Neural cell (in vitro differentiated cells): ENCODE data around the gene CHST11.

Experiments used
- CTCF ChIP-seq: fragments of 450-650 bp; IDR thresholded peaks from 2 replicates; pipeline ENCODE4 v1.5.1; 2014; ENCODE audit warnings: antibody characterized with exemption, mild to moderate bottlenecking, moderate library complexity; ENCODE audit not compliant: poor library complexity, severe bottlenecking
- EP300 ChIP-seq: fragments of 450-650 bp; conservative IDR thresholded peaks from 2 replicates; pipeline ENCODE4 v1.6.1; 2014; ENCODE audit warnings: antibody characterized with exemption, mild to moderate bottlenecking, moderate library complexity; ENCODE audit not compliant: poor library complexity, severe bottlenecking
- EZH2 ChIP-seq: fragments of 200-600, 300-800 bp; shearing (Covaris generic), sonication (generic); IDR thresholded peaks from 2 replicates; pipeline ENCODE4 v1.6.1; 2014; ENCODE audit warnings: antibody characterized with exemption, low read length, borderline replicate concordance, mild to moderate bottlenecking; ENCODE audit not compliant: insufficient read depth, poor library complexity, severe bottlenecking
- POLR2AphosphoS5 ChIP-seq: IDR thresholded peaks from 2 replicates; pipeline ENCODE4 v1.6.1; 2012
- TAF1 ChIP-seq: IDR thresholded peaks from 2 replicates; pipeline ENCODE4 v1.6.1; 2012; ENCODE audit warnings: low read depth
- TF ChIP-seq, protein P1 (sequence below): IDR thresholded peaks from 2 replicates; pipeline ENCODE4 v1.6.1; 2012; ENCODE audit warnings: borderline replicate concordance

- TF ChIP-seq EZH2: no peak
- TF ChIP-seq CTCF: no peak
- TF ChIP-seq POLR2AphosphoS5: no peak
- TF ChIP-seq, protein P1, sequence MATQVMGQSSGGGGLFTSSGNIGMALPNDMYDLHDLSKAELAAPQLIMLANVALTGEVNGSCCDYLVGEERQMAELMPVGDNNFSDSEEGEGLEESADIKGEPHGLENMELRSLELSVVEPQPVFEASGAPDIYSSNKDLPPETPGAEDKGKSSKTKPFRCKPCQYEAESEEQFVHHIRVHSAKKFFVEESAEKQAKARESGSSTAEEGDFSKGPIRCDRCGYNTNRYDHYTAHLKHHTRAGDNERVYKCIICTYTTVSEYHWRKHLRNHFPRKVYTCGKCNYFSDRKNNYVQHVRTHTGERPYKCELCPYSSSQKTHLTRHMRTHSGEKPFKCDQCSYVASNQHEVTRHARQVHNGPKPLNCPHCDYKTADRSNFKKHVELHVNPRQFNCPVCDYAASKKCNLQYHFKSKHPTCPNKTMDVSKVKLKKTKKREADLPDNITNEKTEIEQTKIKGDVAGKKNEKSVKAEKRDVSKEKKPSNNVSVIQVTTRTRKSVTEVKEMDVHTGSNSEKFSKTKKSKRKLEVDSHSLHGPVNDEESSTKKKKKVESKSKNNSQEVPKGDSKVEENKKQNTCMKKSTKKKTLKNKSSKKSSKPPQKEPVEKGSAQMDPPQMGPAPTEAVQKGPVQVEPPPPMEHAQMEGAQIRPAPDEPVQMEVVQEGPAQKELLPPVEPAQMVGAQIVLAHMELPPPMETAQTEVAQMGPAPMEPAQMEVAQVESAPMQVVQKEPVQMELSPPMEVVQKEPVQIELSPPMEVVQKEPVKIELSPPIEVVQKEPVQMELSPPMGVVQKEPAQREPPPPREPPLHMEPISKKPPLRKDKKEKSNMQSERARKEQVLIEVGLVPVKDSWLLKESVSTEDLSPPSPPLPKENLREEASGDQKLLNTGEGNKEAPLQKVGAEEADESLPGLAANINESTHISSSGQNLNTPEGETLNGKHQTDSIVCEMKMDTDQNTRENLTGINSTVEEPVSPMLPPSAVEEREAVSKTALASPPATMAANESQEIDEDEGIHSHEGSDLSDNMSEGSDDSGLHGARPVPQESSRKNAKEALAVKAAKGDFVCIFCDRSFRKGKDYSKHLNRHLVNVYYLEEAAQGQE: no peak
- no peak for TF ChIP-seq EP300
- no peak for TF ChIP-seq TAF1
Measured at GRCh38 chr12:104586351-104586919, 129.7 kb downstream of the CHST11 start.
